Caco-2 (cell line): ENCODE data around the gene BMX. TPM values are rescaled to one million over a fixed set of nuclear protein-coding genes. Genes with fewer than 3 reads are reported as not detected.
A peak's percentile ranks its signal among the peaks of the same experiment; 100 is the strongest.

Experiments
- BruUV-seq: library from RNA; stranded (reverse); fragments of 400-500 nt; replicated peaks from 2 replicates; lab custom pipeline; 2021; lab: Mats Ljungman, UMichigan
- CTCF ChIA-PET: fragments of 300-600 bp; sonication (Branson Sonifier 250); formaldehyde crosslinking; loops from one replicate; lab custom pipeline; 2022; ENCODE audit warnings: antibody characterized with exemption; lab: Charles Lee
- POLR2A ChIA-PET: fragments of 300-600 bp; sonication (Branson Sonifier 250); formaldehyde crosslinking; loops from one replicate; lab custom pipeline; 2022; ENCODE audit warnings: antibody characterized with exemption; lab: Charles Lee
- DNase-seq, 2 experiments: peaks; one replicate each; pipeline versions ENCODE4 v3.0.0 to v3.0.0-alpha.2; 2020 to 2022
- H3K27me3 ChIP-seq: replicated peaks from 2 replicates; pipeline ENCODE4 v1.6.0; 2011; ENCODE audit warnings: low read length; ENCODE audit not compliant: control insufficient read depth, insufficient read depth
- H3K36me3 ChIP-seq: 2 replicates; pipeline ENCODE4 v1.5.1; 2011; ENCODE audit warnings: low read length; ENCODE audit not compliant: control insufficient read depth, insufficient read depth
- H3K4me1 ChIP-seq: fragments of 250-450 bp; sonication (Bioruptor Pico); 2 replicates; pipeline ENCODE4 v1.5.1; 2020; ENCODE audit warnings: mild to moderate bottlenecking
- H3K4me3 ChIP-seq: 2 replicates; pipeline ENCODE4 v1.5.1; 2011; ENCODE audit warnings: low read depth, mild to moderate bottlenecking, control low read depth, low read length
- H3K9me3 ChIP-seq: fragments of 250-450 bp; sonication (Bioruptor Pico); 2 replicates; pipeline ENCODE4 v1.5.1; 2020; ENCODE audit warnings: mild to moderate bottlenecking, moderate library complexity
- H3K27ac Mint-ChIP-seq: one replicate; pipeline ENCODE4 v1.8.0; 2022; ENCODE audit warnings: mixed read lengths; ENCODE audit not compliant: unreplicated experiment
- H3K27me3 Mint-ChIP-seq: one replicate; pipeline ENCODE4 v1.8.0; 2022; ENCODE audit warnings: mixed read lengths; ENCODE audit not compliant: insufficient read depth, unreplicated experiment
- H3K36me3 Mint-ChIP-seq: one replicate; pipeline ENCODE4 v1.8.0; 2022; ENCODE audit warnings: mild to moderate bottlenecking, mixed read lengths; ENCODE audit not compliant: insufficient read depth, unreplicated experiment
- H3K4me1 Mint-ChIP-seq: one replicate; pipeline ENCODE4 v1.8.0; 2022; ENCODE audit warnings: low read depth, mixed read lengths; ENCODE audit not compliant: unreplicated experiment
- H3K4me3 Mint-ChIP-seq: one replicate; pipeline ENCODE4 v1.8.0; 2022; ENCODE audit warnings: mild to moderate bottlenecking, moderate library complexity, mixed read lengths; ENCODE audit not compliant: unreplicated experiment
- H3K9me3 Mint-ChIP-seq: one replicate; pipeline ENCODE4 v1.8.0; 2022; ENCODE audit warnings: mixed read lengths; ENCODE audit not compliant: unreplicated experiment
- intact Hi-C: fragments of 100-400 bp; cut with micrococcal nuclease; formaldehyde crosslinking; loops from one replicate; pipeline ENCODE4 v1.10.0; 2022; ENCODE audit not compliant: unreplicated experiment
- total RNA-seq: library from RNA; stranded (reverse); gene quantifications from 2 replicates; pipeline ENCODE4 v1.2.3, GENCODE V29; 2022
- TF ChIP-seq, protein P1 (sequence below), 2 experiments: fragments of 200-600 bp in 1 of 2; IDR thresholded peaks; 1 replicate in 1 of 2; 2 replicates in 1 of 2; pipeline versions ENCODE4 v1.5.1 to v1.8.0; 2011 to 2022; ENCODE audit warnings: antibody characterized with exemption in 1 of 2, control low read depth in 1 of 2, inconsistent platforms in 1 of 2, low read depth in 1 of 2, low read length in 1 of 2, mild to moderate bottlenecking in 1 of 2, moderate library complexity in 1 of 2; ENCODE audit not compliant: insufficient read depth in 1 of 2, severe bottlenecking in 1 of 2, unreplicated experiment in 1 of 2

BMX gene
- total RNA-seq, 1 experiment from 2014 or later, result not detected

GRCh38 chrX:15495801-15496200 is 4.8 kb upstream of the BMX start:
- TF ChIP-seq, protein P1, sequence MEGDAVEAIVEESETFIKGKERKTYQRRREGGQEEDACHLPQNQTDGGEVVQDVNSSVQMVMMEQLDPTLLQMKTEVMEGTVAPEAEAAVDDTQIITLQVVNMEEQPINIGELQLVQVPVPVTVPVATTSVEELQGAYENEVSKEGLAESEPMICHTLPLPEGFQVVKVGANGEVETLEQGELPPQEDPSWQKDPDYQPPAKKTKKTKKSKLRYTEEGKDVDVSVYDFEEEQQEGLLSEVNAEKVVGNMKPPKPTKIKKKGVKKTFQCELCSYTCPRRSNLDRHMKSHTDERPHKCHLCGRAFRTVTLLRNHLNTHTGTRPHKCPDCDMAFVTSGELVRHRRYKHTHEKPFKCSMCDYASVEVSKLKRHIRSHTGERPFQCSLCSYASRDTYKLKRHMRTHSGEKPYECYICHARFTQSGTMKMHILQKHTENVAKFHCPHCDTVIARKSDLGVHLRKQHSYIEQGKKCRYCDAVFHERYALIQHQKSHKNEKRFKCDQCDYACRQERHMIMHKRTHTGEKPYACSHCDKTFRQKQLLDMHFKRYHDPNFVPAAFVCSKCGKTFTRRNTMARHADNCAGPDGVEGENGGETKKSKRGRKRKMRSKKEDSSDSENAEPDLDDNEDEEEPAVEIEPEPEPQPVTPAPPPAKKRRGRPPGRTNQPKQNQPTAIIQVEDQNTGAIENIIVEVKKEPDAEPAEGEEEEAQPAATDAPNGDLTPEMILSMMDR (IDR thresholded peaks at IDR 0.05; ENCODE audit: insufficient read depth in 1 of 2, low read depth in 1 of 2, low read length in 1 of 2, severe bottlenecking in 1 of 2, unreplicated experiment in 1 of 2), result no peak
- Histone ChIP-seq H3K4me1 (0 out of 2 replicates have a peak, but pooled peaks cover 6% of the 10 kb centered on the region), H3K4me3 (no peak overlapping the region), H3K9me3 (no peaks in the 10 kb centered on the region), H3K36me3 (no peaks in the 10 kb centered on the region), H3K27me3 (no peaks in the 10 kb centered on the region)
- no peaks in the 10 kb centered on the region for H3K9me3 Mint-ChIP-seq
- BruUV-seq, result no TSS peak
- H3K27me3 Mint-ChIP-seq, result no peaks in the 10 kb centered on the region
- H3K27ac Mint-ChIP-seq, result no peak overlapping the region
- H3K4me1 Mint-ChIP-seq, result peaks cover 6% of the 10 kb centered on the region
- CTCF ChIA-PET, result no interaction called here
- no peak overlapping the region for H3K4me3 Mint-ChIP-seq
- POLR2A ChIA-PET, result no interaction called here
- no peak for DNase-seq
- intact Hi-C loops, result loop anchor here (5.0 kb wide), 1 partner anchor 152 kb away; no protein-coding TSS in a partner anchor
- H3K36me3 Mint-ChIP-seq, result no peaks in the 10 kb centered on the region

DNA sequence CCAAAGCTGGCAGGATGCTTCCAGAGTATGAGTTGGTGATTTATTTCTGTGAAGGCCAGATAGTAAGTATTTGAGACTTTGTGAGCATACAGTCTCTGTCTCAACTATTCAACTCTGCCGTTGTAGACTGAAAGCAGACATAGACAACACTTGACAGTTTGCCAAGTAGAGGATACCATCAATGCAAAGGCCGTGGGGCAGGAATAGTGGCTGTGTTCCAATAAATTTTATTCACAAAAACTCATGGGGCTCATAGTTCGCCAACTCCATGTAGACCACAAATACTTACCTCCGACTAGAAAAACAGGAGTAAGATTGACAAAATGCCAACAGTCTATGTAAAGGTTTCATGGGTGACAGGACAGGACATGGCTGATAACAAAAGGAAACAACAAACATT is 3.8 kb upstream of the BMX start:
- Histone ChIP-seq H3K9me3 (no peaks in the 10 kb centered on the region), H3K4me3 (no peak overlapping the region), H3K4me1 (0 out of 2 replicates have a peak, but pooled peaks cover 6% of the 10 kb centered on the region), H3K27me3 (no peaks in the 10 kb centered on the region), H3K36me3 (no peaks in the 10 kb centered on the region)
- TF ChIP-seq, protein P1 (IDR thresholded peaks at IDR 0.05; ENCODE audit: insufficient read depth in 1 of 2, low read depth in 1 of 2, low read length in 1 of 2, severe bottlenecking in 1 of 2, unreplicated experiment in 1 of 2), result no peak
- intact Hi-C loops, result loop anchor here (5.0 kb wide), 1 partner anchor 150 kb away; no protein-coding TSS in a partner anchor
- ChIA-PET POLR2A (no interaction called here), CTCF (no interaction called here)
- H3K4me1 Mint-ChIP-seq, result peaks cover 6% of the 10 kb centered on the region
- H3K4me3 Mint-ChIP-seq, result no peak overlapping the region
- H3K36me3 Mint-ChIP-seq, result no peaks in the 10 kb centered on the region
- no TSS peak for BruUV-seq
- H3K27me3 Mint-ChIP-seq, result no peaks in the 10 kb centered on the region
- H3K27ac Mint-ChIP-seq, result no peak overlapping the region
- DNase-seq, result no peak
- no peaks in the 10 kb centered on the region for H3K9me3 Mint-ChIP-seq

GRCh38 chrX:15497865-15498264 is 2.7 kb upstream of the BMX start:
- Mint-ChIP-seq H3K4me3 (no peak overlapping the region), H3K27ac (no peak overlapping the region), H3K9me3 (no peaks in the 10 kb centered on the region), H3K36me3 (no peaks in the 10 kb centered on the region), H3K4me1 (peaks cover 6% of the 10 kb centered on the region), H3K27me3 (no peaks in the 10 kb centered on the region)
- BruUV-seq, result no TSS peak
- intact Hi-C loops, result loop anchor here (1.0 to 5.0 kb wide), 2 partner anchors 67 to 149 kb away; no protein-coding TSS in a partner anchor
- Histone ChIP-seq H3K27me3 (no peaks in the 10 kb centered on the region), H3K9me3 (no peaks in the 10 kb centered on the region), H3K4me1 (no peaks in the 10 kb centered on the region), H3K36me3 (no peaks in the 10 kb centered on the region), H3K4me3 (no peak overlapping the region)
- ChIA-PET CTCF (no interaction called here), POLR2A (no interaction called here)
- TF ChIP-seq, protein P1 (IDR thresholded peaks at IDR 0.05; ENCODE audit: insufficient read depth in 1 of 2, low read depth in 1 of 2, low read length in 1 of 2, severe bottlenecking in 1 of 2, unreplicated experiment in 1 of 2), result peak; percentile 44 to 69
- peak; percentile 45 to 66 for DNase-seq
